Measurements from ENCODE around the gene C8G.

GRCh38 chr9:136898483-136899100 is 46.5 kb upstream of the C8G start:
- no peak for TF ChIP-seq EZH2 (IDR thresholded peaks at IDR 0.05; ENCODE audit: insufficient read depth, low read length)
- no peak for TF ChIP-seq CTCF (IDR thresholded peaks at IDR 0.05; ENCODE audit: insufficient read depth, low read depth, low read length)
